Thyroid gland (tissue), 4 donors: ENCODE measurements around the gene ZNF107.

ENCODE experiments used
- POLR2A ChIP-seq, 2 donors: fragments of 450-650 bp; IDR thresholded peaks; one replicate each; pipeline ENCODE4 v1.6.1; 2017; ENCODE audit warnings: antibody characterized with exemption in 2 of 2, mild to moderate bottlenecking in 2 of 2, moderate library complexity in 1 of 2
- TF ChIP-seq, protein P1 (sequence below), 6 experiments: fragments of 200-600 bp in 3 of 6; fragments of 450-650 bp in 3 of 6; sonication (generic) in 3 of 6; IDR thresholded peaks; one replicate each; pipeline ENCODE4 v1.5.1; 2016 to 2019; ENCODE audit warnings: antibody characterized with exemption in 6 of 6, mild to moderate bottlenecking in 2 of 6, inconsistent platforms in 1 of 6, moderate library complexity in 1 of 6

DNA sequence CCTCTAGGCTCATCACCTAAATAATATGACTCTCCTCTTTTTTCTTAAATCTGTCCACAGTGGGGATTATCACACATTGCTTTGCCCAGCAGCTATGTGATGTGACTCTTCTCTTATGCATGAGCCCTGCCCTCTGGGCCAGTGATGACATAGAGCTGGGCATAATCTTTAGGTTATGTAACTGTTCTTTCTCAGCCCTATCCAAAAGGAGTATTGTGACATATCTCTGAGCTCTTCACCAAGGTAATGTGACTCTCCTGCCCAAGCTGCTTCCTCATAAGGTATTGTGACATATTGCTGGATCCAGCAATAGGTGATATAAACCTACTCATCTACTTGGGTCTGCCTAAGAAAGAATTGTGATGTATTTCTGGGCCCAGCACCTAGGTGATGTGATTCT lies 37.7 kb upstream of the ZNF107 start:
- TF ChIP-seq, protein P1, sequence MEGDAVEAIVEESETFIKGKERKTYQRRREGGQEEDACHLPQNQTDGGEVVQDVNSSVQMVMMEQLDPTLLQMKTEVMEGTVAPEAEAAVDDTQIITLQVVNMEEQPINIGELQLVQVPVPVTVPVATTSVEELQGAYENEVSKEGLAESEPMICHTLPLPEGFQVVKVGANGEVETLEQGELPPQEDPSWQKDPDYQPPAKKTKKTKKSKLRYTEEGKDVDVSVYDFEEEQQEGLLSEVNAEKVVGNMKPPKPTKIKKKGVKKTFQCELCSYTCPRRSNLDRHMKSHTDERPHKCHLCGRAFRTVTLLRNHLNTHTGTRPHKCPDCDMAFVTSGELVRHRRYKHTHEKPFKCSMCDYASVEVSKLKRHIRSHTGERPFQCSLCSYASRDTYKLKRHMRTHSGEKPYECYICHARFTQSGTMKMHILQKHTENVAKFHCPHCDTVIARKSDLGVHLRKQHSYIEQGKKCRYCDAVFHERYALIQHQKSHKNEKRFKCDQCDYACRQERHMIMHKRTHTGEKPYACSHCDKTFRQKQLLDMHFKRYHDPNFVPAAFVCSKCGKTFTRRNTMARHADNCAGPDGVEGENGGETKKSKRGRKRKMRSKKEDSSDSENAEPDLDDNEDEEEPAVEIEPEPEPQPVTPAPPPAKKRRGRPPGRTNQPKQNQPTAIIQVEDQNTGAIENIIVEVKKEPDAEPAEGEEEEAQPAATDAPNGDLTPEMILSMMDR (IDR thresholded peaks at IDR 0.05): no peak
- TF ChIP-seq POLR2A (IDR thresholded peaks at IDR 0.05): no peak
